ENCODE results near the gene PRXL2A. TPM values are rescaled to one million over a fixed set of nuclear protein-coding genes. Genes with fewer than 3 reads are reported as not detected.

PRXL2A gene
- total RNA-seq, 2 donors from 2014 or later, result 97.6 to 108 TPM

Other genes starting within 250 kb of the PRXL2A start
- gene ANXA11, start 203.0 kb upstream of the PRXL2A start, total RNA-seq, result 100 to 1,000 TPM; 384 to 427 TPM
- under 1 TPM in 1 of 2 donors, not detected in 1; 0.39 TPM for gene MAT1A, start 118.9 kb upstream of the PRXL2A start, total RNA-seq
- not detected for gene DYDC1, start 51.8 kb upstream of the PRXL2A start, total RNA-seq
- not detected for gene DYDC2, start 51.8 kb upstream of the PRXL2A start, total RNA-seq
- gene TSPAN14, start 45.8 kb downstream of the PRXL2A start, total RNA-seq, result 10 to 100 TPM; 85.6 TPM
- not detected for gene SH2D4B, start 129.4 kb downstream of the PRXL2A start, total RNA-seq